Epithelial cell of umbilical artery (primary cell): Measurements from ENCODE around the gene COA1. TPM values are rescaled to one million over a fixed set of nuclear protein-coding genes. Genes with fewer than 3 reads are reported as not detected.

ENCODE experiments used
- total RNA-seq: library from RNA; depleted of rRNA; stranded (reverse); fragments of >200 nt; gene quantifications from 2 replicates; pipeline ENCODE4 v1.2.3, GENCODE V29; 2014

COA1 gene
- total RNA-seq = 69.2 and 71.1 TPM in 2 replicates

GRCh38 chr7:43729214-43729923 lies at the start of gene COA1:
COA1 (minus strand) TSS chr7:43729523; CDS start chr7:43648614, 80,909 bp downstream.

DNA sequence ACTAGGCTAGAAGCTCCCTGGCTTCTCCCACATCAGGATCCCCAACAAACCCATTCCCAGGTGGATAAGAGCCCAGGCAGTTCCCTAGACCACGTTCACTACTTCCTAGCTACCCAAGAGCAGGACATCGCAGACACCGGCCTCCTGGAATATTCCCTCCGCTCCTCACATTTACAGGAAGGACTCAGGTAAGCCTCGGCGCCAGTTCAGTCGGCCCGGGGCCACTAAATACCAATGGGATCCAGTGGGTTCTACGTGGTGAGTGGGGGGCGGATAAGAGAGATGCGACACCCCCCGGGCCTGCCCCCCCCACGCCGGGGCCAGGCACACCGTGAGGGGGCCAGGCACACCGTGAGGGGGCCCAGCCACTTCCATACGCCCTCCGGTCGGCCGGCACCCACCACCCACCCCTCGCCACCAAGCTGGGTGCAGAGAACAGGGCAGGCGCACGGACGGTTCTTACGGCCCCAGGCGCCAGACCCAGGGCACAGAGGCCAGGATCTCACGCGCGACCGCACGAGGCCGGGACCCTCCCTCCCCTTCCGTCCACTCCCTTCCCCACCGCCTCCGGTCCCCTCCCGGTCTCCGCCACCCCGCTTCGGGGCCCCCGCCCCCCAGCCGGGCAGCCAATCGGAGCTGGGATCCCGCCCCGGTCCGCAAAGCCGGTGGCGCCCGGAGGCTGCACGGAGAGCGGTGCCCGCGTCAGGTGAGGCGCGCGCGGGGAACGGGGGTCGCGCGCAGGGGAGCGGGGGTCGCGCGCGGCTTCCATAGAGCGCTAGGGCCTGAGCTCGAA lies 28.9 kb upstream of the COA1 start, which contains the start of gene BLVRA:
Gene BLVRA (plus strand): TSS at position 652 of the 793 bp plus-strand sequence. CDS start 12,479 bp downstream, outside the sequence.

Other genes with a start within 250 kb of the COA1 start
- 61.6 and 75.0 TPM in 2 replicates for gene STK17A, start 146.4 kb downstream of the COA1 start, total RNA-seq
- 32.8 and 47.3 TPM in 2 replicates for gene BLVRA, start 29.2 kb upstream of the COA1 start, total RNA-seq
- gene MRPS24, start 140.0 kb upstream of the COA1 start, total RNA-seq = 85.0 and 89.0 TPM in 2 replicates
- gene URGCP, start 177.1 kb upstream of the COA1 start, total RNA-seq = 20.5 and 35.4 TPM in 2 replicates
- gene UBE2D4, start 196.9 kb upstream of the COA1 start, total RNA-seq = 6.8 and 7.4 TPM in 2 replicates